ENCODE results near the gene VIPR2. TPM values are rescaled to one million over a fixed set of nuclear protein-coding genes. Genes with fewer than 3 reads are reported as not detected.
A peak's percentile ranks its signal among the peaks of the same experiment; 100 is the strongest.

Gene VIPR2
- total and polyA plus RNA-seq, 2 donors from 2014 or later: 0.91 to 1.3 TPM

GRCh38 chr7:159063046-159063840 is 81.4 kb downstream of the VIPR2 start:
- H3K27me3 ChIP-seq (ENCODE audit: control insufficient read depth, insufficient read depth, low read length): no peaks in the 10 kb centered on the region
- TF ChIP-seq, protein P1, sequence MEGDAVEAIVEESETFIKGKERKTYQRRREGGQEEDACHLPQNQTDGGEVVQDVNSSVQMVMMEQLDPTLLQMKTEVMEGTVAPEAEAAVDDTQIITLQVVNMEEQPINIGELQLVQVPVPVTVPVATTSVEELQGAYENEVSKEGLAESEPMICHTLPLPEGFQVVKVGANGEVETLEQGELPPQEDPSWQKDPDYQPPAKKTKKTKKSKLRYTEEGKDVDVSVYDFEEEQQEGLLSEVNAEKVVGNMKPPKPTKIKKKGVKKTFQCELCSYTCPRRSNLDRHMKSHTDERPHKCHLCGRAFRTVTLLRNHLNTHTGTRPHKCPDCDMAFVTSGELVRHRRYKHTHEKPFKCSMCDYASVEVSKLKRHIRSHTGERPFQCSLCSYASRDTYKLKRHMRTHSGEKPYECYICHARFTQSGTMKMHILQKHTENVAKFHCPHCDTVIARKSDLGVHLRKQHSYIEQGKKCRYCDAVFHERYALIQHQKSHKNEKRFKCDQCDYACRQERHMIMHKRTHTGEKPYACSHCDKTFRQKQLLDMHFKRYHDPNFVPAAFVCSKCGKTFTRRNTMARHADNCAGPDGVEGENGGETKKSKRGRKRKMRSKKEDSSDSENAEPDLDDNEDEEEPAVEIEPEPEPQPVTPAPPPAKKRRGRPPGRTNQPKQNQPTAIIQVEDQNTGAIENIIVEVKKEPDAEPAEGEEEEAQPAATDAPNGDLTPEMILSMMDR (IDR thresholded peaks at IDR 0.05; ENCODE audit: borderline replicate concordance, extremely low read depth, insufficient read depth): no peak
- FAIRE-seq (no peak), DNase-seq (no peak)
- intact Hi-C loops (cut with DNase I): no loop called here
- H3K36me3 ChIP-seq (ENCODE audit: control insufficient read depth in 2 of 3, insufficient read depth in 3 of 3, low read length in 3 of 3): no peaks in the 10 kb centered on the region
- no peak overlapping the region for H3K9ac ChIP-seq (ENCODE audit: low read length in 3 of 3)
- H3K4me1 ChIP-seq (ENCODE audit: control insufficient read depth in 2 of 3, insufficient read depth in 2 of 3, low read depth in 1 of 3, low read length in 3 of 3): no peaks in the 10 kb centered on the region
- no peak overlapping the region for H3K4me3 ChIP-seq (ENCODE audit: low read length in 3 of 3)
- no peak overlapping the region for H3K27ac ChIP-seq (ENCODE audit: low read depth in 2 of 2, low read length in 2 of 2)
- H3K9me3 ChIP-seq (ENCODE audit: control insufficient read depth in 2 of 3, insufficient read depth in 1 of 3, low read length in 3 of 3): no peaks in the 10 kb centered on the region

DNA sequence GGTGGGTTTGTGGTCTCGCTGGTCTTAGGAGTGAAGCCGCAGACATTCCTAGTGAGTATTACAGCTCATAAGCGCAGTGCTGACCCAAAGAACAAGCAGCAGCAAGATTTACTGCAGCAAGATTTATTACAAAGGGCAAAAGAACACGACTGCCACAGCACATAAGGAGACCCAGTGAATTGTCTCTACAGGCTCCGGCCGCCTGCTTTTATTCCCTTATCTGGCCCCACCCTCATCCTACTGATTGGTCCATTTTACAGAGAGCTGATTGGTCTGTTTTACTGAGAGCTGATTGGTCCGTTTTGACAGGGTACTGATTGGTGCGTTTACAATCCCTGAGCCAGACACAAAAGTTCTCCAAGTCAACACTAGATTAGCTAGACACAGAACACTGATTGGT is 82.1 kb downstream of the VIPR2 start:
- no peaks in the 10 kb centered on the region for H3K36me3 ChIP-seq (ENCODE audit: control insufficient read depth in 2 of 3, insufficient read depth in 3 of 3, low read length in 3 of 3)
- TF ChIP-seq, protein P1 (IDR thresholded peaks at IDR 0.05; ENCODE audit: borderline replicate concordance, extremely low read depth, insufficient read depth): no peak
- H3K4me3 ChIP-seq (ENCODE audit: low read length in 3 of 3): no peak overlapping the region
- no peaks in the 10 kb centered on the region for H3K27me3 ChIP-seq (ENCODE audit: control insufficient read depth, insufficient read depth, low read length)
- intact Hi-C loops (cut with DNase I): no loop called here
- H3K4me1 ChIP-seq (ENCODE audit: control insufficient read depth in 2 of 3, insufficient read depth in 2 of 3, low read depth in 1 of 3, low read length in 3 of 3): no peaks in the 10 kb centered on the region
- H3K27ac ChIP-seq (ENCODE audit: low read depth in 2 of 2, low read length in 2 of 2): no peak overlapping the region
- FAIRE-seq (no peak), DNase-seq (peak in 1 of 5 donors; percentile 13)
- H3K9ac ChIP-seq (ENCODE audit: low read length in 3 of 3): no peak overlapping the region
- H3K9me3 ChIP-seq (ENCODE audit: control insufficient read depth in 2 of 3, insufficient read depth in 1 of 3, low read length in 3 of 3): no peaks in the 10 kb centered on the region

GRCh38 chr7:159061674-159062212 is 82.9 kb downstream of the VIPR2 start:
- no peak overlapping the region for H3K4me3 ChIP-seq (ENCODE audit: low read length in 3 of 3)
- intact Hi-C loops (cut with DNase I): no loop called here

More at GRCh38 chr7:159061674-159062212, 82.9 kb downstream of the VIPR2 start:
- H3K9ac ChIP-seq (ENCODE audit: low read length in 3 of 3): no peak overlapping the region
- H3K9me3 ChIP-seq (ENCODE audit: control insufficient read depth in 2 of 3, insufficient read depth in 1 of 3, low read length in 3 of 3): no peaks in the 10 kb centered on the region
- no peaks in the 10 kb centered on the region for H3K36me3 ChIP-seq (ENCODE audit: control insufficient read depth in 2 of 3, insufficient read depth in 3 of 3, low read length in 3 of 3)
- no peak for FAIRE-seq
- H3K27ac ChIP-seq (ENCODE audit: low read depth in 2 of 2, low read length in 2 of 2): no peak overlapping the region
- no peaks in the 10 kb centered on the region for H3K27me3 ChIP-seq (ENCODE audit: control insufficient read depth, insufficient read depth, low read length)
- no peaks in the 10 kb centered on the region for H3K4me1 ChIP-seq (ENCODE audit: control insufficient read depth in 2 of 3, insufficient read depth in 2 of 3, low read depth in 1 of 3, low read length in 3 of 3)
- TF ChIP-seq, protein P1 (IDR thresholded peaks at IDR 0.05; ENCODE audit: borderline replicate concordance, extremely low read depth, insufficient read depth): no peak
- DNase-seq: peak in 3 of 5 donors; percentile 28 to 39 (median 34)

Data from kidney (tissue), 14 donors.